ENCODE results near the gene CPLX1.

DNA sequence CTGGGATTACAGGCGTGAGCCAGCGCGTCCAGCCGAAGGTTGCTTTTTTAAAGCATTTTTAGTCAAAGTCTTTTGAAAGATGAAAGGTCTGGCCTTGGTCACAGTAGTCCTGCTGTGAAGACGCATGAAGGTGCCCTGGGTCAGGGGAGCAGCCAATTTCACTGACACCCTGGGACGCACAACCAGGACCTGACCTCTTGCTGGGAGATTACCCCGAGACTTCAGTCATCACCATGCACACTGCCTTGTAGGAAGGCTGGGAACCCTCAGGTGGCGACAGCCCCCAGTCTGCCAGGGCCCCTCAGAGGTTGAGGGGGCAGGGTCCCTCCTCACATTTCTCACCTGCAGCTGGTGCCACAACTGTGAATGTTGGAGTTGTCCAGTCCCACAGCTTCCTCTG, 53.2 kb downstream of the CPLX1 start:
- TF ChIP-seq FOXM1 (IDR thresholded peaks at IDR 0.05; ENCODE audit: borderline replicate concordance) (no peak), SP1 (IDR thresholded peaks at IDR 0.05) (no peak), ELF4 (IDR thresholded peaks at IDR 0.05) (no peak), L3MBTL2 (conservative IDR thresholded peaks at IDR 0.05) (no peak), FOXK2 (IDR thresholded peaks at IDR 0.05) (no peak), BHLHE40 (IDR thresholded peaks at IDR 0.05; ENCODE audit: borderline replicate concordance) (no peak), NFRKB (IDR thresholded peaks at IDR 0.05) (no peak), HDGF (IDR thresholded peaks at IDR 0.05; ENCODE audit: borderline replicate concordance) (no peak), TARDBP (IDR thresholded peaks at IDR 0.05) (no peak), FOXA1 (IDR thresholded peaks at IDR 0.05) (no peak), ZNF384 (IDR thresholded peaks at IDR 0.05) (no peak), LEF1 (IDR thresholded peaks at IDR 0.05; ENCODE audit: borderline replicate concordance) (no peak)
- TF ChIP-seq, protein P1, sequence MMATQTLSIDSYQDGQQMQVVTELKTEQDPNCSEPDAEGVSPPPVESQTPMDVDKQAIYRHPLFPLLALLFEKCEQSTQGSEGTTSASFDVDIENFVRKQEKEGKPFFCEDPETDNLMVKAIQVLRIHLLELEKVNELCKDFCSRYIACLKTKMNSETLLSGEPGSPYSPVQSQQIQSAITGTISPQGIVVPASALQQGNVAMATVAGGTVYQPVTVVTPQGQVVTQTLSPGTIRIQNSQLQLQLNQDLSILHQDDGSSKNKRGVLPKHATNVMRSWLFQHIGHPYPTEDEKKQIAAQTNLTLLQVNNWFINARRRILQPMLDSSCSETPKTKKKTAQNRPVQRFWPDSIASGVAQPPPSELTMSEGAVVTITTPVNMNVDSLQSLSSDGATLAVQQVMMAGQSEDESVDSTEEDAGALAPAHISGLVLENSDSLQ (IDR thresholded peaks at IDR 0.05) = no peak

All from HEK293T (cell line).